GDM1 (cell line): Measurements from ENCODE around the gene RUSF1.

Source experiments
- DNase-seq: peaks from one replicate; lab custom pipeline; 2025; lab: John Stamatoyannopoulos, UW

Gene RUSF1

DNA sequence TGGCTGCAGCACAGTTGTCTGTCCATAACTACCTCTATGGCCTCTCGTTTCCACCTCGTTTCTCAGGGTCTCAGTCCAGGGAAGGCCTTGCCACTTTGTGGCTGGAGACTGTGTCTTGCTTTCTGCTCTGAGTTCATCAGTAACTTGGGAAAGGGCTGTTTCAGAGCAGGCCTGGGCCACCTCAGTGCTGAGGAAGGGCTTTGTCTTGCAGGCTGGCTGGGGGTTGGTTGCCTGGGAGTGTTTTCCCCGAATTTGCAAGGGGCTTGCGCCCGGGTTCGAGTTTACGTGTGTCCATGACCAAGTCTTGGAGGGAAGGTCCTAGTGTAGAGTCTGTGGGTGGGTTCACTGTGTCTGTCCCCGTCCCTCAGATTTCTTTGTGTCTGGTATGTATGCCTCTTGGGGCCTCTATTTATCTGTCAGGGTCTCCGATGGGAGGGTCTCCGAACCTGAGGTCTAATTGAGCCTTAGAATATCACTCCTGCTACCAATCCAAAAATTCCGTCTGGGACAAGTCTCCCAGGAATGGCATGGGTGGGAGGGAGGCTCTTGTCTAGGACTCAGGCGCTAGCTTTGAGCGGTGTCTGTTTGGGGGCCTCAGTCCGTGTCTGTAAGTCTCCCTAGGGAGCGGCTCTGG is 36.8 kb downstream of the RUSF1 start:
- DNase-seq, result no peak

GRCh38 chr16:31470615-31471014 is 37.6 kb downstream of the RUSF1 start:
- DNase-seq, result no peak

DNA sequence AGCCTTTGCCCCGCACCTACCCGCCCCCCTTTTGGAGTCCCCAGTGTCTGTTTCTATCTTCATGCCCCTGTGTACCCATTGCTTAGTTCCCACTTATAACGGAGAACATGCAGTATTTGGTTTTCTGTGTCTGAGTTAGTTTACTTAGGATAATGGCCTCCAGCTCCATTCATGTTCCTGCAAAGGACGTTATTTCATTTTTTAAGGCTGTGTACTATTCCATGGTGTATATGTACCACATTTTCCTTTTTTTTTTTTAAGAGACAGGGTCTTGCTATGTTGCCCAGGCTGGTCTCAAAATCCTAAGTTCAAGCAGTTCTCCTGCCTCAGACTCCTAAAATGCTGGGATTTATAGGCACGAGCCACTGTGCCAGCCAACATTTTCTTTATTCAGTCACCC is 40.3 kb downstream of the RUSF1 start:
- no peak for DNase-seq

DNA sequence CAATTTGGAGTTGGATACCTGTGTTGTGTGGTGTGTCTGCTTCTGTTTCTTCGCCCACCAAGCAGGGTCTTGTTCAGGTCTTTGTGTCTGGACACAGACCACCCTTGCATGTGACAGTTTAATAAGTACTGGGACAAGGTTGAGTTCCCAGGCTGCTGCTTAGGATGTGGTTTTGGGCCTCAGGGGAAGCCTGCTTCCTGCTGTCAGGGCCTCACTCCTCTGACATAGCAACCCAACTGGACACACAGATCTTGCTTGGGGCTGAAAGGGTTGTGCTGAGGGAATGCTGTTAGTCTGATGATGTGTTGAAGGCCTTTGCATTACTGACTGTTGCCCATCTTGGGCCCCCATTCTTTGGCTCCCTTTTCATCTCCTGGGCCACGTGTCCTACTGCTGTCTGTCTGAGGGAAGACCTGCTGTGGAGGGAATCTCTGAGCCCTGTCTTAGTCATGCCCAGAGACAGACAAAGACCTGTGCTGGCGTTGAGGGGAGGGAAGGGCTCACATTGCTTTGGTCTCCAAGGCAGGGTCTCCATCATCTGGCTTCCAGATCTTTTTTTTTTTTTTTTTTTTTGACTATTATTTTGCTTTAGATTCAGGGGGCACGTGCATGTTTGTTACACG is 40.9 kb downstream of the RUSF1 start:
- DNase-seq, result peak; percentile 70

DNA sequence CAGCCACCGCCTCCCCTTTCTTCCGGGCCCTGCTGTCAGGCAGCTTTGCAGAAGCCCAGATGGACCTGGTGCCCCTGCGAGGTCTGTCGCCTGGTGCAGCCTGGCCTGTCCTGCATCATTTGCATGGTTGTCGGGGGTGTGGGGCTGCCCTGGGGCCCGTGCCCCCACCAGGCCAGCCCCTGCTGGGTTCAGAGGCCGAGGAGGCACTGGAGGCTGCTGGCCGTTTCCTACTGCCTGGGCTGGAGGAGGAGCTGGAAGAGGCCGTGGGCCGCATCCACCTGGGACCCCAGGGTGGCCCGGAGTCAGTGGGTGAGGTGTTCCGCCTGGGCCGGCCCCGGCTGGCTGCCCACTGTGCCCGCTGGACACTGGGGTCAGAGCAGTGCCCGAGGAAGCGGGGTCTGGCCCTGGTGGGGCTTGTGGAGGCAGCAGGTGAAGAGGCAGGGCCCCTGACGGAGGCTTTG is 41.8 kb downstream of the RUSF1 start:
- no peak for DNase-seq

GRCh38 chr16:31465788-31466370 is 42.3 kb downstream of the RUSF1 start:
- DNase-seq, result no peak

DNA sequence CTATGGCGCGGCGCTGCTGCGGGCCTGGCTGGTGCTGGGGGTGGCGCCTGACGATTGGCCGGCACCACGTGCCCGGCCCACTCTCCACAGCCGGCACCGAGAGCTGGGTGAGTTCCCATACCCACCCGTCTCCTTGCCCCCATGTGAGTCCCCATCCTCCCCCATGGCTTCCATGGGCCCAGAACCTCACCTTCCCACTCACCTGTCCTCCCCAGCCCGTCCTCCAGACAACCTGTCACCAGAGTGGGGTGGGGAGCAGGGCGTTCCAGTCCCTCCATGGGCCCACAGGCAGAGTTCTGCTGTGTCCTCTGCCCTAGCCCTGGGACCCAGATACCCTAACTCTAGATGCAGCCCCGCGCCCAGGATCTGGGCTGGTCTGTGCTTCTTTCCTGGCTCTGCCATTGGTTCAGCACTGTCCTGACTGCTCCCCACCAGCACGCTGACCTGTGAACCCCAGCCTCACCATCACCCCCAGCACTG is 43.4 kb downstream of the RUSF1 start:
- no peak for DNase-seq

- no peak for DNase-seq
Measured at GRCh38 chr16:31464348-31464769, 43.8 kb downstream of the RUSF1 start.

DNA sequence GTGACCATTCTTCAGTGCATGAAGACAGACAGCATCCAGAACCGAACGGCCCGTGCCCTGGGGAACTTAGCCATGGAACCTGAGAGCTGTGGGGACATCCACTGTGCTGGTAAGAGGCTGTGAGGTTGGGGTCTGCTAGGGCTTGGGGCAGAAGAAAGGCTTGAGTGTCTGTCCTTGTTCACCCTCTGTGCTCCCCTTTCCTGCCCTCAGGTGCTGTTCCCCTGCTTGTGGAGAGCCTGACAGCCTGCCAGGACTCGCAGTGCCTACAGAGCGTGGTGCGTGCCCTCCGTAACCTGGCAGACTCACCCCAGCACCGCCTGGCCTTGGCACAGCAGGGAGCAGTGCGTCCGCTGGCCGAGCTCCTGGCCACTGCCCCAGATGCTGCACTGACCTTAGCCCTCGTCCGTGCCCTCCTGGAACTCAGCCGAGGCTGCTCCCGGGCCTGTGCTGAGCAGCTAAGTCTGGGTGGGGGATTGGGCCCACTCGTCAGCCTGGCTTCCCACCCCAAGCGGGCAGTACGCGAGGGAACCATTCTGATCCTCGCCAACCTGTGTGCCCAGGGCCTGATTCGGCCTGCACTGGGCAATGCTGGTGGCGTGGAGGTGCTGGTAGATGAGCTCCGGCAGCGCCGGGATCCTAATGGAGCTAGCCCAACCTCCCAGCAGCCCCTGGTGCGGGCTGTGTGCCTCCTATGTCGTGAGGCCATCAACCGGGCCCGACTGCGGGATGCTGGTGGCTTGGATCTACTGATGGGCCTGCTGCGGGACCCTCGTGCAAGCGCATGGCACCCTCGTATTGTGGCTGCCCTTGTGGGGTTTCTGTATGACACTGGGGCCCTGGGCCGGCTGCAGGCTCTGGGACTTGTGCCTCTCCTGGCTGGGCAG is 46.0 kb downstream of the RUSF1 start:
- DNase-seq, result no peak

DNA sequence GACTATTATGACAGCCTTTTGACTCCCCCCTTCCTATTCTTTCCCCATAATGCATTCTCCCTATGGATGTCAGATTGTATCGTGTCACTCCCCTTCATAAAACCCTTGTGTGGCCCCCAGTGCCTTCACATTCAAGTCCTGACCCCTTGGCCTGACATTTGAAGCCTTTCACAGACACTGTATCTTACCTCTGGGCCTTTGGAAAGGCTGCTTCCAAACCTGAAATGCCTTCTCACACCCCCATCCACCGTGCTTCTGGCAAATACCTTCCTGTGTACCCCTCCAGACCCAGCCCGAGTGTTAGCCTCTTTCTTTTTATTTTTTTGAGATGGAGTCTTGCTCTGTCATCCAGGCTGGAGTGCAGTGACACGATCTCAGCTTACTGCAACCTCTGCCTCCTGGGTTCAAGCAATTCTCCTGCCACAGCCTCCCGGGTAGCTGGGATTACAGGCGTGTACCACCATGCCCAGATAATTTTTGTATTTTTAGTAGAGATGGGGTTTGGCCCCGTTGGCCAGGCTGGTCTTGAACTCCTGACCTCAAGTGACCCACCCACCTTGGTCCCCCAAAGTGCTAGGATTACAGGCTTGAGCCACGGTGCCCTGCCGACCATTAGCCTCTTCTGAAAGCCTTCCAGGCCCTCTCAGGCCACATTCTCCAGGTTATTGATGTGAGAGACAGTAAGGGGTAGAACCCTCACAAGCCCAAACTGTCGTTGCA is 46.8 kb downstream of the RUSF1 start:
- no peak for DNase-seq

- DNase-seq, result no peak
Measured at GRCh38 chr16:31460582-31461002, 47.6 kb downstream of the RUSF1 start.

DNA sequence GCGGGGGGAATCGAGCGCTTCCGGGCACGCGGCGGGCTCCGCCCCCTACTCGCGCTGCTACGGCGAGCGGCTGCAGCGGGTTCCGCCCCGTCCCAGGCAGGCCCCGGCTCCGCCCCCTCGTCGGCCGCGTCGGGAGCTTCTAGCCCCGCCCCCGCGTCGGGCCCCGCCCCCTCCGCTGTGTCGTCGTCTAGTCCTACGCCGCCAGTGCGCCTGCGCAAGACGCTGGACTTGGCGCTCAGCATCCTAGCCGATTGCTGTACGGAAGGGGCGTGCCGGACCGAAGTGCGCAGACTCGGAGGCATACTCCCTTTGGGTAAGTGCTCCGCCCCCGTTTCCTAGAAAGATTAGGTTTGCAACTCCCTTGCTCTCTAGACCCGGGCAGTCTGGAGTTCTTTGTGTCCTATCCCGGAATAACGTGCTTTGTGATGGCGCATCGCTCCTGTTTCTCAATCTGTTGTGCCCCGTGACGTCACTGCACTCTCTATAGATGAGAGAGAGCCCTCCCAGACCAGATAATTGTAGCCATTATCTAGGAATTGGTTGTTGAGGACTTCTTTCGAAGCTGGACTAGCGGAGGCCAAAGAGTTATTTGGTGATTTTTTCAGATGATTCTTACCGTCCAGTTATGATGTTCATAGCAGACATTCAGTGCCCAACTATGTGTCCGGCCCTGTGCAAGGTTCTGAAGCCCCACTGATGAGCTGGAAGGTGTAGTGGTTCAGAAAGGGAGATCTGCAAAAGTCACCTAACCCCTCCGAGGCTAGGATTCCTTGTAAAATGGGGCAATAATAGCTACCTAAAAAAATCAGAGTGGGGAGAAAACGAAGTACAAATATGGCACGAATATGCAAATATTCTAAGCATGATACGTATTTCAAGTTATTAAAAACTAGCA is 48.3 kb downstream of the RUSF1 start:
- peak; percentile 99 for DNase-seq

GRCh38 chr16:31458844-31459686 is 49.1 kb downstream of the RUSF1 start, which contains the start of gene ARMC5:
TSS of gene ARMC5 (plus strand) at chr16:31459501. CDS start at chr16:31459525, 24 bp downstream.
- peak; percentile 96 for DNase-seq

DNA sequence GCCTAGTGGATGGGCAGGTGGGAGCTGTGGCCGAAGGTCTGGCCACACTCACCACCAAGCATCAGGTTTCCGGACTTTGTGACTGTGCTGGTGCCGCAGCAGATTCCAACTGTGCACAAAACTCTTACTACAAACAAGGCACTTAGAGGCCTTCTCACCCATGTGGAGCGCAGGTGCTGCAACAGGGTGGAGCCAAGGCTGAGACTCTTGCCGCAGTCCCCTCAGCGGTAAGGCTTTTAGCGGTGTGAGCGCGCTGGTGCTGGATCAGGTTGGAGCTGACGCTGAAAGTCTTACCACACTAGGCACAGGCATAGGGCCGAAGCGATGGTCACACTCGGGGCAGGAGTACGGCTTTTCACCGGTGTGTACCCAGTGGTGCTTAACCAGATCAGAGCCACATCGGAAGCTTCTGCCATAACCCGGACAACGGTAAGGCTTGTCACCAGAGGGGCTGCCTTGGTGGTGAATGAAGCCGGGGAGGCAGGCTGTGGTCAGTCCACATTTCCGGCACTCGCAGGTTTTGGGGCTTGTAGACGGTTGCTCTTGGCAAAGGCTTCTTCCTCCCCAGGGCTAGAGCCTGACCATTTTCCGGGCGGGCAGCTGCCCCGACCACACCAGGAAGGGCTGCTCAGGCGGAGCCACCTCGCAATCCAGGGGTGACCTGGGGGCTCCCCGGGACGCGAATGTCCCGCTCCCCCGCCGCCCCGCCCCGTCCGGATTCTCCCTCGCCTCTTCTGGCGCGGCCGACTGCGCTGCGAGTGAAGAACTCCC is 49.9 kb downstream of the RUSF1 start:
- DNase-seq, result peak; percentile 64

DNA sequence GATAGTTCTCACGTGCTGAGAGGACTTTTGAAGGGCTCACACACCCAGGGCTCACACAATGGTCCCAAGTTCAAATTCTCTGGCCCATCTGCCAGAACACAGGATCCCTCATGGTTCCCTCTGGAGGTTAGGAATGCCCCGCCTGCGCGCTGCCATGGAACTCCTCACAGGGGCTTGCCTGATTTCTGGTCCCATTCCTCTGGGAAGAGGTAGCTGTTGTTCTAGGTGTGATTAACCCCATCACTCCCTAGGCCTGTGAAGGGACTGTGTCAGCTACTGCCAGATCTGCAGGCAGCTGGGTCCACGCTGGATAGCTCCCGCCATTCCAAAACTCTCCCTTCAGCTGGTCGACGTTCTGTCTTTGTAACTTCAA is 51.2 kb downstream of the RUSF1 start:
- no peak for DNase-seq

- DNase-seq, result peak; percentile 17
Measured at GRCh38 chr16:31455601-31456314, 52.4 kb downstream of the RUSF1 start.

- no peak for DNase-seq
Measured at GRCh38 chr16:31453255-31454204, 54.7 kb downstream of the RUSF1 start.
